IMR-90 (cell line): ENCODE data around the gene PLCZ1. TPM values are rescaled to one million over a fixed set of nuclear protein-coding genes. Genes with fewer than 3 reads are reported as not detected.

Experiments
- ATAC-seq: fragments of 200-7000 bp; cut with Tn5 transposase; 2 replicates; pipeline ENCODE4 v1.9.1; 2020; ENCODE audit warnings: low read depth, mild to moderate bottlenecking, moderate library complexity
- BruUV-seq: library from RNA; stranded (reverse); fragments of 400-500 nt; replicated peaks from 2 replicates; lab custom pipeline; 2021; lab: Mats Ljungman, UMichigan
- CTCF ChIA-PET: fragments of 300-600 bp; formaldehyde crosslinking; extraction: SDS; loops from one replicate; lab custom pipeline; 2021; ENCODE audit warnings: antibody characterized with exemption; lab: Yijun Ruan, JAX
- POLR2A ChIA-PET: fragments of 300-600 bp; sonication (Branson Sonifier 250); formaldehyde crosslinking; loops from one replicate; lab custom pipeline; 2022; ENCODE audit warnings: antibody characterized with exemption; ENCODE audit not compliant: unreplicated experiment; lab: Charles Lee
- DNase-seq: peaks from one replicate; pipeline ENCODE4 v3.0.0; 2013
- H2AFZ ChIP-seq: replicated peaks from 2 replicates; pipeline ENCODE3; 2013; ENCODE audit warnings: low read length, mild to moderate bottlenecking; ENCODE audit not compliant: poor library complexity
- H2AK5ac ChIP-seq: 2 replicates; pipeline ENCODE4 v1.6.1; 2013; ENCODE audit warnings: low read depth, low read length, inconsistent platforms
- H2AK9ac ChIP-seq: replicated peaks from 2 replicates; pipeline ENCODE3; 2013; ENCODE audit warnings: mild to moderate bottlenecking, low read depth, low read length, moderate library complexity; ENCODE audit not compliant: poor library complexity
- H2BK120ac ChIP-seq: 2 replicates; pipeline ENCODE4 v1.6.1; 2013; ENCODE audit warnings: low read depth, low read length, inconsistent platforms
- H2BK15ac ChIP-seq: 3 replicates; pipeline ENCODE4 v1.6.1; 2013; ENCODE audit warnings: low read depth, low read length, inconsistent platforms
- H2BK20ac ChIP-seq: 2 replicates; pipeline ENCODE4 v1.6.1; 2013; ENCODE audit warnings: low read depth, mild to moderate bottlenecking, inconsistent platforms, low read length, moderate library complexity
- H2BK5ac ChIP-seq: 2 replicates; pipeline ENCODE4 v1.6.1; 2013; ENCODE audit warnings: mild to moderate bottlenecking, low read depth, low read length, inconsistent platforms; ENCODE audit not compliant: poor library complexity, severe bottlenecking
- H3K14ac ChIP-seq: replicated peaks from 2 replicates; pipeline ENCODE4 v1.6.1; 2013; ENCODE audit warnings: low read depth, low read length, inconsistent platforms
- H3K18ac ChIP-seq: 2 replicates; pipeline ENCODE4 v1.6.1; 2013; ENCODE audit warnings: low read depth, low read length, control low read depth
- H3K23ac ChIP-seq: 2 replicates; pipeline ENCODE4 v1.6.1; 2013; ENCODE audit warnings: low read depth, low read length, inconsistent platforms
- H3K27ac ChIP-seq: 2 replicates; pipeline ENCODE4 v1.5.1; 2013; ENCODE audit warnings: mild to moderate bottlenecking, control low read depth, low read length; ENCODE audit not compliant: insufficient read depth
- H3K27me3 ChIP-seq: 2 replicates; pipeline ENCODE4 v1.6.1; 2013; ENCODE audit warnings: low read length; ENCODE audit not compliant: control insufficient read depth, insufficient read depth
- H3K36me3 ChIP-seq: 2 replicates; pipeline ENCODE4 v1.6.1; 2013; ENCODE audit warnings: low read length, mixed read lengths; ENCODE audit not compliant: control insufficient read depth, insufficient read depth
- H3K4ac ChIP-seq: 2 replicates; pipeline ENCODE4 v1.6.1; 2013; ENCODE audit warnings: low read depth, low read length, inconsistent platforms
- H3K4me1 ChIP-seq: 2 replicates; pipeline ENCODE4 v1.6.1; 2013; ENCODE audit warnings: low read length, mixed read lengths; ENCODE audit not compliant: control insufficient read depth, insufficient read depth
- H3K4me2 ChIP-seq: 2 replicates; pipeline ENCODE4 v1.6.1; 2013; ENCODE audit warnings: low read depth, mild to moderate bottlenecking, control low read depth, low read length, moderate library complexity
- H3K4me3 ChIP-seq: 2 replicates; pipeline ENCODE4 v1.5.1; 2013; ENCODE audit warnings: low read depth, mild to moderate bottlenecking, control low read depth, low read length, moderate library complexity; ENCODE audit not compliant: insufficient read depth
- H3K56ac ChIP-seq: 2 replicates; pipeline ENCODE4 v1.6.1; 2013; ENCODE audit warnings: low read length, inconsistent platforms; ENCODE audit not compliant: insufficient read depth; ENCODE audit errors: extremely low read depth
- H3K79me1 ChIP-seq, 2 experiments: 2 replicates each; pipeline ENCODE4 v1.6.1; 2013; ENCODE audit warnings: low read length in 2 of 2, inconsistent platforms in 1 of 2, low read depth in 1 of 2
- H3K9ac ChIP-seq: 2 replicates; pipeline ENCODE4 v1.6.1; 2013; ENCODE audit warnings: low read depth, low read length, control low read depth
- H3K9me1 ChIP-seq: 2 replicates; pipeline ENCODE4 v1.6.1; 2013; ENCODE audit warnings: low read length, inconsistent platforms; ENCODE audit not compliant: insufficient read depth
- H3K9me3 ChIP-seq: 2 replicates; pipeline ENCODE4 v1.6.1; 2013; ENCODE audit warnings: low read length; ENCODE audit not compliant: control insufficient read depth, insufficient read depth
- H4K20me1 ChIP-seq: 2 replicates; pipeline ENCODE4 v1.6.1; 2013; ENCODE audit warnings: low read length, inconsistent platforms; ENCODE audit not compliant: insufficient read depth
- H4K5ac ChIP-seq: 2 replicates; pipeline ENCODE4 v1.6.1; 2013; ENCODE audit warnings: mild to moderate bottlenecking, low read depth, low read length, control low read depth
- H4K8ac ChIP-seq, 2 experiments: 2 replicates each; pipeline ENCODE4 v1.6.1; 2013; ENCODE audit warnings: low read depth in 2 of 2, low read length in 2 of 2, control low read depth in 1 of 2, inconsistent platforms in 1 of 2
- H4K91ac ChIP-seq: 2 replicates; pipeline ENCODE4 v1.6.1; 2013; ENCODE audit warnings: low read depth, low read length, inconsistent platforms; ENCODE audit not compliant: insufficient read depth
- RAD21 ChIP-seq: IDR thresholded peaks from 2 replicates; pipeline ENCODE4 v1.6.1; 2012; ENCODE audit warnings: low read length, improper control_type of control experiment
- dilution Hi-C: fragments of 300-500 bp; cut with HindIII; formaldehyde crosslinking; loops from one replicate; pipeline ENCODE4 v1.14.3; 2018; ENCODE audit warnings: low sequenced_read_pairs; ENCODE audit not compliant: unreplicated experiment
- in situ Hi-C: fragments of 300-500 bp; cut with MboI; formaldehyde crosslinking; loops from 3 replicates; pipeline ENCODE4 v1.14.3; 2019; ENCODE audit warnings: low sequenced_read_pairs, inconsistent platforms, mixed read lengths
- intact Hi-C: fragments of 100-400 bp; cut with micrococcal nuclease; formaldehyde crosslinking; loops from 2 replicates; pipeline ENCODE4 v1.10.0; 2022
- polyA plus RNA-seq, 3 experiments: library from polyadenylated mRNA; depleted of rRNA; stranded (reverse); fragments of >200 nt; gene quantifications; 2 replicates each; pipeline ENCODE4 v1.2.3, GENCODE V29; 2012; ENCODE audit warnings: low replicate concordance in 1 of 3
- total RNA-seq: library from RNA; depleted of rRNA; stranded (reverse); fragments of >200 nt; gene quantifications from 2 replicates; pipeline ENCODE4 v1.2.3, GENCODE V29; 2012

Gene PLCZ1
- total and polyA plus RNA-seq, 2 of the 4 experiments (the other 2 are of a cell fraction), result not detected

- Histone ChIP-seq H3K9ac (no peak overlapping the region), H3K18ac (no peak overlapping the region), H3K4ac (no peak overlapping the region), H3K4me1 (no peaks in the 10 kb centered on the region), H2AK5ac (no peak overlapping the region), H3K14ac (no peak overlapping the region), H3K27me3 (no peaks in the 10 kb centered on the region), H2BK120ac (no peak overlapping the region), H4K91ac (no peak overlapping the region), H3K56ac (no peak overlapping the region), H3K4me2 (no peak overlapping the region), H4K5ac (no peak overlapping the region), H4K8ac (no peak overlapping the region), H2BK20ac (no peak overlapping the region), H2BK15ac (no peak overlapping the region), H2AK9ac (no peak overlapping the region), H3K27ac (no peak overlapping the region), H3K79me1 (no peaks in the 10 kb centered on the region), H2BK5ac (no peak overlapping the region), H3K9me3 (no peaks in the 10 kb centered on the region; the same call in 1 of the 2 replicates), H3K36me3 (no peaks in the 10 kb centered on the region), H3K9me1 (no peaks in the 10 kb centered on the region), H4K20me1 (no peaks in the 10 kb centered on the region), H2AFZ (no peak overlapping the region), H3K4me3 (no peak overlapping the region), H3K23ac (no peak overlapping the region)
- intact Hi-C loops, result no loop called here
- DNase-seq (no peak), ATAC-seq (no peak)
- BruUV-seq, result no TSS peak
- dilution Hi-C loops, result no loop called here
- no peak for TF ChIP-seq RAD21
- in situ Hi-C loops, result no loop called here
- ChIA-PET CTCF (no interaction called here), POLR2A (no interaction called here)
Measured at GRCh38 chr12:18652596-18652995, 85.2 kb downstream of the PLCZ1 start.
